Brain pericyte (primary cell): ENCODE data around the gene NOBOX.
"Not testable (repeated sequence)": the region's sequence is repeated elsewhere in the genome, so short reads cannot be mapped to it uniquely, and the experiment has no call there.

Experiments
- DNase-seq: peaks from one replicate; pipeline ENCODE4 v3.0.0-alpha.2; 2012; ENCODE audit warnings: low read depth, low spot score

Gene NOBOX

DNA sequence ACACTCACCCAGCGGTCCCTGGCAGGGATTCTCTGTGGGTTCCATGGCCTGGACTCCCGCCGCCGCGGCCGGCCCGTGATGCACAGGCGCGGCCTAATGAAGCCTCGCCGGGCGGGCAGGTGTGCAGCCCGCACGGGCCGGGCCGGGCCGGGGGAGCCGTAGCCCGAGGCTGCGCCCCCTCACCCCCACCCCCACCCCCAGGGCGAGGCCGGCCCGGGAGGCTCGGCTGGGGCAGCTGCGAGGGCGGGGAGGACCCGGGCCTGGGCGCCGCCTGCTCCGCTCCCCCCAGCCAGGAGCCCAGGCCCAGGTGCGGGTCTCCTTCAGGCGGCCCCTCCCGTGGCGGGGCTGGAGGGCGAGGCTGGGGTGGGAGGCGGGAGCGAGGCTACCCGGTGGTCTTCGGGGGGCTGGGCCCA is at the start of gene NOBOX:
Gene NOBOX, minus strand, starts transcription at position 45 of the 413 bp plus-strand sequence.
- DNase-seq, result no peak

DNA sequence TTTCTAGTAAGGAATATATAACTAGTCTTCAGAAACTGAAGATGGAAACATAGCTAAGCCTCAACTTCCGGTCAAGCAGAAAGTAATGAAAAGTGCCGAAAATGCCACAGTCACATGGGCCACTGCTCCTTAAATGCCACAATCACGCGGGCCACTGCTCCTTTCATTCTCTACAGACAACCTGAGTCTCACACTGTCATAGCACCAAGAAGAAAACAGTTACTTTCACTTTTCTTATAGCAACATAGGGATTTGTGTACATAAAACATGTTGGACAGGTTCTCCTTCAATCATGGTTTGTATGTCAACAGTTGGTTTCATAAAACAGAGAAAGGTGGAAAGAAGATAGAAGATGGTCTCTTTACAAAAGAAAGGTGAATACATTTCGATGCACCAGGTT is 48.6 kb upstream of the NOBOX start:
- no peak for DNase-seq

DNA sequence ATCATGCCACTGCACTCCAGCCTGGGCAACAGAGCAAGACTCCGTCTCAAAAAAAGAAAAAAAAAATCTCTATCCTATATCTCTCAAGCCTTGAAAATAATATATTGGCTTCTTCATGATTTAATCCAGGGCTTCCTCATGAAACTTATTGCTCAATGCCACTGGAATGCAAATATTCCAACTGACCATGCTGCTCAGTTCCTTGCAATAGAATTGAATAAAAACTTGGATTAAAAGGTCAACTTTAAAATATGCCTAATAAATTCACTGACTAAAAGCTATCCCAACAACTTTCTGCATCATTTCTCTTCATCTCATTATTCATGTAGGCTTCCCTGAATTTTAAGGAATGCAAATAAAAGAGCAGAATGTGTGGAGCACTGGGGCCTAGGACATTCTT is 42.1 kb upstream of the NOBOX start:
- DNase-seq, result no peak

DNA sequence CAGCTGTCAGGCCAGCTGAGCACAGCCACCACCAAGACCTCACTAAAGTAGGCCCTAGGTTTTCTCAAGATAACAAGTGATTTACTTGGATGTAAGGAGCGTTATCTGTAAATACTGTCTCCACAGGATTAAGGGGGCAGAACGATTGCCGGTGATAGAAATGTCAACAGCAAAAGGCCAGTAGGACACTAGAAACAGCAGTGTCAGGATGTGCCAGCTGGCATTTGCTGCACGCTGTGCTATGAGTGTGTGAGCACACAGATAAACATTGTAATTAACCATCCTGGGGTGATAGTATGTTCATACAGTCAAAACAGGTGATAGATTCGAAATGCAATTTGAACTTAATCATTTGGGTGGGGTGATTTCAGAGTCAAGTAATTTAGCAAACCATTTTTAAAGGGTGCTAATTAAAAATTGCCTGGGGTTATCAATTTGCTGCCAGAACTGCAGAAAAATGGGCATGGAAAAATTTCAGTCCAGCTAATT is 36.3 kb upstream of the NOBOX start:
- DNase-seq, result no peak

- DNase-seq, result no peak
Measured at GRCh38 chr7:144438759-144439158, 35.3 kb upstream of the NOBOX start.

DNA sequence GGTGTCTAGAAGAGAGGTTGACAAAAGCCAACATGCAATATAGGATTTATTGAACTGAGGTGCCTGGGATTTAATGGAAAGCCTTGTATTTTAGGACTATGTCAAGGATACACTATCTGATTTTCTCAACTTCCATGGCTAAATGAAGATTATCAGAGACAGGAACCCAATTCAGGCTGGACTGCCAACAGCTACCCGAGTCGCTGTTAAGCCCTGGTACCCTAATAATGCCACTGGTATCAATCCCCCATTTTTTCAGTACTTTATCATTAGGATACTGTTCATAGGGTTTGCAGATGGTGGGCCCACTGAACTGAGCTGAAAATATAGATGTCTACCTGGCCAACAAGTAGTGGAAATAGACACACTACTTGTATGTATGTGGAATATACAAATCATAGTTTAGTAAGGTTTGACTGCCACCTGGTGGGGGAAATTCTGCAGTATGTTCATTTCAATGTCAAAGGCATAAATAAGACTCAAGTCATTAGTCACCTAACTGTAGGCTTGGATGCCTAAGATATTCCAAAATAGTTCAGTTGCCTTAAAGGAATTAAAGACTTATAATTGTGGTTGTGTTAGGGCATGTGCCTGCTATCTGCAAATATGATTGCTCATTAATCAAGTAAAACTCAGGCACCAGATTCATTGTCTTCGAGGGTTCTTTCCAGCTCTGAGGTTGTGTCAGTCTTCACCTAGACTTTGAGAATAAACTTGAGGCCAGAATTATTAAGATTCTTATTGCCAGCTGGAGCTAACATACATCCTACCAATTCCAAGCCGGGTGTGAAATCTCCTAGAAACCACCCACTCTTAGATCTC is 34.1 kb upstream of the NOBOX start:
- no peak for DNase-seq

GRCh38 chr7:144436500-144436899 is 33.0 kb upstream of the NOBOX start:
- no peak for DNase-seq

GRCh38 chr7:144428431-144428830 is 24.9 kb upstream of the NOBOX start:
- DNase-seq, result no peak

- not testable (repeated sequence) for DNase-seq
Measured at GRCh38 chr7:144427539-144427938, 24.0 kb upstream of the NOBOX start.

GRCh38 chr7:144418931-144419330 is 15.4 kb upstream of the NOBOX start:
- not testable (repeated sequence) for DNase-seq

- DNase-seq, result no peak
Measured at GRCh38 chr7:144416341-144416740, 12.8 kb upstream of the NOBOX start.

- no peak for DNase-seq
Measured at GRCh38 chr7:144415858-144416257, 12.4 kb upstream of the NOBOX start.

DNA sequence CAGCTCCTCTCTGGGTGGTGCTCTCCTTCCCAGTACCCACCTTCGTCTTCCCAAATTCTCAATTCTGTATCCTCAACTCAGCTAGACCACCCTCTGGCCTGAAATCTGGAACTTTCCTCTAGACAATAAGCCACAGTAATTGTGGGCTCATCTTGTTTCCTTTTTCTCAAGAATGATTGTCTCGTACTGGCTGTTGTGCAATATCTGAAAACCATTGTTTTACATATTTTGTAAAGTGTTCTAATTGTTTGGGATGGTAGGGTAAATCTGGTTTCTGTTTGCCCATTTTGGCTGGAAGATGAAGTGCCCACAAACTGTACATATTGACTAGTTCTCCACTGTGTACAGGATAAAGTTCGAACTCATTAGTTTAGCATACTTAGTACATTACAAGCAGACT is 11.3 kb upstream of the NOBOX start:
- no peak for DNase-seq

DNA sequence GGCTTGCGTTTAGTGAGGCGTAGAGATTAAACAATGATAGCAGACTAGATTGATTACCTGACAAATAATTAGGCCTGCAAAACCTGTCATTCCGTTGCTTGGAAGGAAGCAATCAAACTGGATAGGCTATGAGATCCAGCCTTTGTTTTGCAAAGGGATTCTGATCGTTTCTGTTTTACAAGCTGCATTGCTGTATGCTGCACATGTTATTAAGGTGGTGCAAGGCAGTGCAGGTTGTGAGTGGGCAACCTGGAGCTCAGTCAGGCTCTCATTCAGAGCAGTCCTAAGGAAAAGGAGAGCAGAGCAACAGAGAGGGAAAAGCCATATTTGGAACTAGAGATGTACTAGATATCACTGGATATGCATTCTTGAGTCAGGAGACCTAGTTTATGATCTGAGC is 6.9 kb upstream of the NOBOX start:
- no peak for DNase-seq

GRCh38 chr7:144408121-144408520 is 4.6 kb upstream of the NOBOX start:
- no peak for DNase-seq

DNA sequence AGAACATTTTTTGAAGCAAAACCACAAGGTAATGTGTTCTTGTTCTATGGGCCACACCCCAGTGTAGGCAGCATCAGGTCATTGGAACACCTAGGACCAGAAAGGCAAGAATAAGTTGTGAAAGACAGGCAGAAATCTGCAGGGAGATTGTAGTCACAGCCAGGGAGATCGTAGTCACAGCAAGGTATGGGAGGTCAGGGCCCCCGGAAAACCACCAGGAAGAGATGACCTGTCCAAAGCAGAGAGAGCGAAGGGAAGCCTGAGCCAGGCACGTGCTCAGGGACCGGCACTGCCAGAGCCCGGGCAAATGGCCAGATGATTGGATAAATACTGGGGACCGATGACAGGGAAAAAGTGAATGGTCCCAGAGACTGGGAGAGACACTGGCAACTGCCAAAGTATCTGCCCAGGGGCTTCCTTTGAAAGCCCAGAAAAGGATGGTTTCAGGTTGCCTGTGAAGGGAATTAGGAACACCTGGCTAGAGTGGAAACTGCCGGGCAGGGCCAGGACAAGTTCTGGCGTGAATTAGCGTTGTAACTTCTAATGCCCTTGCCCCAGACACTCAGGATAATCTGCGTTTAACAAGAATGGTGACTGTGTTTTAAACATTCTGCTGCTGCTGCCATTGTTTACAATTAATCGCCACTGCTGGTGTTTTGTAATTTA is 3.9 kb upstream of the NOBOX start:
- DNase-seq, result no peak

GRCh38 chr7:144404946-144405345 is 1.5 kb upstream of the NOBOX start:
- DNase-seq, result no peak

DNA sequence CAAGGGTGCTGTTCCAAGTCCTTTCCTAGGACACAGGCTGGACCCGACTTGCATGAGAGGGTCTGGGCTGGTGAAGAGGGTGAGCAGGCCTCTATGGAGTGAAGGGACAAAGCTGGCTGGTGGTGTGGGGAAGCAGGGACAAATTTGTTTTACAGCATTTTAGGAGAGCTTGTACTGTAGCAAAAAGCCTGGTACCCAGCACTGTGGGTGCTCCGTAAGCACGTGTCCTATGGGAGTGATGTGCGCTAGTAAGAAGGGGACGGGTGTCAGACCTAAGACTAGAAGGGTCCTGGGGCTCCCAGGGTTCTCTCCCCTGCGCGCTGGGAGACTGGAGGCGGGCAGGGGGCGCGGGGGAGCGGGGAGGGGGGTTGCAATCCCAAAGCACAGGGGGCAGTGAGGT is 391 bp downstream of the NOBOX start:
- no peak for DNase-seq

DNA sequence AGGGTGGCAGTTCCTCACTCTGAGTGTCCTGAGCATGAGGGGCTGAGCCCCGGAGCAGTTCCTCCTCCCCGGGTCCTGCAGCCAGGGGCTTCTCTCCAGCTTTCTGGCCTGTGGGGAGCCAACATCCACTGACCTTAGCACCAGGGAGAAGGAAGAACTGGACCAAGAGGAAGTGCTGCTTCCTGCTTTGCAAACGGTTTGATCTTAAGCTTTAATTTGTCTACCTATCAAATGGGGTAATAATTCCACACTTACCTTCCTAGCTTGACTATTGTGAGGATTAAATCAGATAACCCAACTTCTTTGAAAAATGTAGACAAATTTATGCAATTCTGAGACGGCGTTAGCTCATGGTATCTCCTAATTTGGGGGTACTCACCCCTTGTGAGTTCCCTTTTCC is 2.0 kb downstream of the NOBOX start:
- no peak for DNase-seq

- DNase-seq, result no peak
Measured at GRCh38 chr7:144399946-144400345, 3.5 kb downstream of the NOBOX start.

GRCh38 chr7:144398911-144399310 is 4.6 kb downstream of the NOBOX start:
- DNase-seq, result no peak

DNA sequence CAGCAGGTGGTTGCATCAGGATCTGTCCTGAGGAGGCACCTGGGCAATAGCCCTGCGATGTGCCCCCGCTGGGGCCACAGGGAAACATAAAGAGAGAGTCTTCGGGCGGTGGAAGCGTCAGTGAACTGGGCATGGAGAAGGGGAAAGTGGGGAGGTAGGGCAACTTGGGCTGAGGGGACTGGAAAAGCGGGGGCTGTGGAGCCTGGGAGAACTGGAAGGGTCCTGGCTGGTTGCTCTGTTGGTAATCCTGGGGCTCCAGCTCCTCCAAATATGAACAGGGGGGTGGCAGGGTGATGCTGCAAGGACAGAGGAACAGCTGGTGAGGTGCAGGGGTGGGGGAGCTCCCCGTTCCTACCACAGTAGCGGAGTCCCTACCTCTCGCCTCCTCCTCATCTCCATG is 5.2 kb downstream of the NOBOX start:
- DNase-seq, result no peak

- DNase-seq, result no peak
Measured at GRCh38 chr7:144397086-144397485, 6.4 kb downstream of the NOBOX start.
